Loucy (cell line): ENCODE results near the gene GLOD4.

Experiments used
- CTCF ChIP-seq: fragments of 200-600 bp; sonication (generic); conservative IDR thresholded peaks from 2 replicates; pipeline ENCODE4 v1.5.1; 2014; ENCODE audit warnings: mild to moderate bottlenecking, antibody characterized with exemption, low read length
- EZH2phosphoT487 ChIP-seq: fragments of 200-600 bp; IDR thresholded peaks from 2 replicates; pipeline ENCODE4 v1.6.1; 2018; ENCODE audit warnings: antibody characterized with exemption, mild to moderate bottlenecking, moderate library complexity, borderline replicate concordance

- TF ChIP-seq CTCF (no peak), EZH2phosphoT487 (no peak)
These were observed 48.3 kb upstream of the GLOD4 start for GRCh38 chr17:830381-830780.
